Measurements from ENCODE around the gene SH3YL1. TPM values are rescaled to one million over a fixed set of nuclear protein-coding genes. Genes with fewer than 3 reads are reported as not detected.

Gene SH3YL1
- total RNA-seq, 1 donor from 2014 or later: 25.1 TPM

- no peaks in the 10 kb centered on the region for H3K9me3 ChIP-seq (ENCODE audit: control insufficient read depth in 3 of 3, low read length in 3 of 3)
- H3K4me3 ChIP-seq (ENCODE audit: low read length in 3 of 3): no peak overlapping the region
- H3K36me3 ChIP-seq (ENCODE audit: control insufficient read depth in 3 of 3, insufficient read depth in 3 of 3, low read length in 3 of 3): peaks cover 17 to 42% (median 32%) of the 10 kb centered on the region in 3 donors
- H3K4me1 ChIP-seq (ENCODE audit: control insufficient read depth in 3 of 3, insufficient read depth in 3 of 3, low read length in 3 of 3): peaks cover 3 to 5% (median 3%) of the 10 kb centered on the region in 3 donors
- no peak overlapping the region for H3K27ac ChIP-seq (ENCODE audit: low read depth, low read length)
- no peaks in the 10 kb centered on the region for H3K27me3 ChIP-seq (ENCODE audit: control insufficient read depth in 3 of 3, insufficient read depth in 3 of 3, low read length in 3 of 3)
- H3K9ac ChIP-seq (ENCODE audit: low read depth in 1 of 3, low read length in 3 of 3): no peak overlapping the region
These were observed 10.7 kb upstream of the SH3YL1 start for GRCh38 chr2:274503-274902.

- Histone ChIP-seq H3K27ac (ENCODE audit: low read depth, low read length) (no peak overlapping the region), H3K9ac (ENCODE audit: low read depth in 1 of 3, low read length in 3 of 3) (no peak overlapping the region), H3K27me3 (ENCODE audit: control insufficient read depth in 3 of 3, insufficient read depth in 3 of 3, low read length in 3 of 3) (no peaks in the 10 kb centered on the region), H3K36me3 (ENCODE audit: control insufficient read depth in 3 of 3, insufficient read depth in 3 of 3, low read length in 3 of 3) (peaks cover 14 to 32% (median 30%) of the 10 kb centered on the region in 3 donors), H3K9me3 (ENCODE audit: control insufficient read depth in 3 of 3, low read length in 3 of 3) (no peaks in the 10 kb centered on the region), H3K4me3 (ENCODE audit: low read length in 3 of 3) (no peak overlapping the region), H3K4me1 (ENCODE audit: control insufficient read depth in 3 of 3, insufficient read depth in 3 of 3, low read length in 3 of 3) (peaks cover 3 to 8% (median 3%) of the 10 kb centered on the region in 3 donors)
These were observed 9.5 kb upstream of the SH3YL1 start for GRCh38 chr2:273333-273732.

DNA sequence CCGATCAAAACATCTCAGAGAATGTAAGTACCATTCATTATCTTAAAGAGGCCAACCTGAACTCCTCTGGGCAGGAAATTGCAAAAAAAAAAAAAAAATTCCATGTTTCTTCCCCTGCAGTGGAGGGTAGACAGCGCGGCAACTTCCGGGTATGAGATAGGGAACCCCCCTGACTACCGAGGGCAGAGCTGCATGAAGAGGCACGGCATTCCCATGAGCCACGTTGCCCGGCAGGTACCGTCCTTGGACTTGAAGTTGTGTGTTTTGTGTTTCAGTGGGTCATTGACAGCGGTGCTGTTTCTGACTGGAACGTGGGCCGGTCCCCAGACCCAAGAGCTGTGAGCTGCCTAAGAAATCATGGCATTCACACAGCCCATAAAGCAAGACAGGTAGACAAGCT, 8.1 kb upstream of the SH3YL1 start:
- peaks cover 3 to 8% (median 3%) of the 10 kb centered on the region in 3 donors for H3K4me1 ChIP-seq (ENCODE audit: control insufficient read depth in 3 of 3, insufficient read depth in 3 of 3, low read length in 3 of 3)
- H3K27me3 ChIP-seq (ENCODE audit: control insufficient read depth in 3 of 3, insufficient read depth in 3 of 3, low read length in 3 of 3): no peaks in the 10 kb centered on the region
- H3K9me3 ChIP-seq (ENCODE audit: control insufficient read depth in 3 of 3, low read length in 3 of 3): no peaks in the 10 kb centered on the region
- no peak overlapping the region for H3K9ac ChIP-seq (ENCODE audit: low read depth in 1 of 3, low read length in 3 of 3)
- H3K27ac ChIP-seq (ENCODE audit: low read depth, low read length): no peak overlapping the region
- no peak overlapping the region for H3K4me3 ChIP-seq (ENCODE audit: low read length in 3 of 3)
- H3K36me3 ChIP-seq (ENCODE audit: control insufficient read depth in 3 of 3, insufficient read depth in 3 of 3, low read length in 3 of 3): peaks cover 5 to 18% (median 16%) of the 10 kb centered on the region in 3 donors

DNA sequence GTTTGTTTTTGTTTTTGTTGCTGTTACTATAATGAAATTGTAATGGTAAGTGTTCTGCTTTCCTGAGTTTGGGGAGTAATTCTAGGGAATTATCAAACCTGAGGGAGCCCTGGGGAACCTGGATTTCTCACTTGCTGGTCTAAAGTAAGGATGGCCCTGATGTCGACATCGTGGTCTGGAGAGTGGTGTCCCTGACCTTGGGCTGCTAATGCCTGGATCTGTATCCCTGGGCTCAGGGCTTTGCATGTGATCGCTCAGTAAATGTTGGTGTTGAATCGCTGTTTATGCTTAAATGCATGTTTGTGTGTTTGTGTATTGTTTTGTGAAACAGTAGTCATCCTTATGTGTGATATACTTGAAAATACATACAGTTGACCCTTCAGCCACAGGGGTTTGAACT, 7.0 kb upstream of the SH3YL1 start:
- no peak overlapping the region for H3K4me3 ChIP-seq (ENCODE audit: low read length in 3 of 3)
- no peak overlapping the region for H3K9ac ChIP-seq (ENCODE audit: low read depth in 1 of 3, low read length in 3 of 3)
- no peaks in the 10 kb centered on the region for H3K9me3 ChIP-seq (ENCODE audit: control insufficient read depth in 3 of 3, low read length in 3 of 3)
- peaks cover 4 to 12% (median 6%) of the 10 kb centered on the region in 3 donors for H3K4me1 ChIP-seq (ENCODE audit: control insufficient read depth in 3 of 3, insufficient read depth in 3 of 3, low read length in 3 of 3)
- peaks cover 0 to 11% (median 8%) of the 10 kb centered on the region in 3 donors for H3K36me3 ChIP-seq (ENCODE audit: control insufficient read depth in 3 of 3, insufficient read depth in 3 of 3, low read length in 3 of 3)
- H3K27me3 ChIP-seq (ENCODE audit: control insufficient read depth in 3 of 3, insufficient read depth in 3 of 3, low read length in 3 of 3): no peaks in the 10 kb centered on the region
- H3K27ac ChIP-seq (ENCODE audit: low read depth, low read length): no peak overlapping the region

DNA sequence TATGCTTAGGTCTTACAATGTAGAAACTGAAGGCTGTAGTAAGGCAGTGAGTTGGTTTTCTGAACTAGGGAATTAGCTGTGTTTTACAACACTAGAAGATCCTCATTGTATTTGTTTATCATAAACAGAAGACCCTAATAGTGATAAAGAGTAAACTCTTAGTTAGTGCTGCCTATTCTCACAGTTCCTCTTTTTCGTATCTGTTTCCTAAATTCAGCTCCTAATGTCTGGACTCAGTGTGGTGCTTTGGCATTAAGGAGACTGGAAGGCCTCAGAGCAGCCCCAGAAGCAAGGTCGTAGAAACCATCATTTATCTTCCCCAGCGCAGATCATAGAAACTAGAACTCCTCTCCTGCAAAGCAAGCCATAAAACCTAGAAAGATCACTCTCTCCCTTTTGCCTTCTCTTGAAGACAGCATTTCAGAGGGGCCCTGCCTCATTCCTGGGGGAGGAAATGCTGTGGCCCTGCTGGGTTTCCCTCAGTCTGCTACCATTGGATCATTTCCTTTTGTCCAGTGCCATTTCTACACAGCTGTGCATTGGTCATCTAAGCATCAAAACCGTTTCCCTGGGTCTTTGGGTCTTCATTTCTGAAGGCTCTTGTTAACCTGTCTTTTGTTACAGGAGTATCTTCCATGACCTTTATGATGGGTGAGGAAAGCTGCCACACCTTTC, 5.7 kb upstream of the SH3YL1 start:
- no peaks in the 10 kb centered on the region for H3K9me3 ChIP-seq (ENCODE audit: control insufficient read depth in 3 of 3, low read length in 3 of 3)
- no peak overlapping the region for H3K9ac ChIP-seq (ENCODE audit: low read depth in 1 of 3, low read length in 3 of 3)
- no peak overlapping the region for H3K4me3 ChIP-seq (ENCODE audit: low read length in 3 of 3)
- no peak overlapping the region for H3K27ac ChIP-seq (ENCODE audit: low read depth, low read length)
- peaks cover 0 to 8% (median 5%) of the 10 kb centered on the region in 3 donors for H3K36me3 ChIP-seq (ENCODE audit: control insufficient read depth in 3 of 3, insufficient read depth in 3 of 3, low read length in 3 of 3)
- H3K4me1 ChIP-seq (ENCODE audit: control insufficient read depth in 3 of 3, insufficient read depth in 3 of 3, low read length in 3 of 3): peaks cover 9 to 16% (median 11%) of the 10 kb centered on the region in 3 donors
- H3K27me3 ChIP-seq (ENCODE audit: control insufficient read depth in 3 of 3, insufficient read depth in 3 of 3, low read length in 3 of 3): no peaks in the 10 kb centered on the region

GRCh38 chr2:268323-268722, 4.5 kb upstream of the SH3YL1 start:
- peaks cover 14 to 25% (median 16%) of the 10 kb centered on the region in 3 donors for H3K4me1 ChIP-seq (ENCODE audit: control insufficient read depth in 3 of 3, insufficient read depth in 3 of 3, low read length in 3 of 3)

GRCh38 chr2:264493-265468, 949 bp upstream of the SH3YL1 start, which contains the start of gene ACP1:
ACP1 (plus strand) TSS chr2:264947; CDS start chr2:264965, 18 bp downstream.
- Histone ChIP-seq H3K36me3 (ENCODE audit: control insufficient read depth in 3 of 3, insufficient read depth in 3 of 3, low read length in 3 of 3) (peaks cover 0 to 2% (median 2%) of the 10 kb centered on the region in 3 donors), H3K4me1 (ENCODE audit: control insufficient read depth in 3 of 3, insufficient read depth in 3 of 3, low read length in 3 of 3) (peaks cover 11 to 27% (median 17%) of the 10 kb centered on the region in 3 donors), H3K4me3 (ENCODE audit: low read length in 3 of 3) (peak within 1 kb of the TSS; percentile 97 to 99 (median 99)), H3K9ac (ENCODE audit: low read depth in 1 of 3, low read length in 3 of 3) (peak within 1 kb of the TSS; percentile 81 to 94 (median 93)), H3K9me3 (ENCODE audit: control insufficient read depth in 3 of 3, low read length in 3 of 3) (no peaks in the 10 kb centered on the region), H3K27me3 (ENCODE audit: control insufficient read depth in 3 of 3, insufficient read depth in 3 of 3, low read length in 3 of 3) (no peaks in the 10 kb centered on the region), H3K27ac (ENCODE audit: low read depth, low read length) (peak within 1 kb of the TSS; percentile 42)

More at GRCh38 chr2:268323-268722, 4.5 kb upstream of the SH3YL1 start:
- H3K4me3 ChIP-seq (ENCODE audit: low read length in 3 of 3): no peak overlapping the region
- H3K9me3 ChIP-seq (ENCODE audit: control insufficient read depth in 3 of 3, low read length in 3 of 3): no peaks in the 10 kb centered on the region
- peaks cover 0 to 7% (median 5%) of the 10 kb centered on the region in 3 donors for H3K36me3 ChIP-seq (ENCODE audit: control insufficient read depth in 3 of 3, insufficient read depth in 3 of 3, low read length in 3 of 3)
- no peak overlapping the region for H3K9ac ChIP-seq (ENCODE audit: low read depth in 1 of 3, low read length in 3 of 3)
- no peak overlapping the region for H3K27ac ChIP-seq (ENCODE audit: low read depth, low read length)
- no peaks in the 10 kb centered on the region for H3K27me3 ChIP-seq (ENCODE audit: control insufficient read depth in 3 of 3, insufficient read depth in 3 of 3, low read length in 3 of 3)

- H3K4me1 ChIP-seq (ENCODE audit: control insufficient read depth in 3 of 3, insufficient read depth in 3 of 3, low read length in 3 of 3): peaks cover 11 to 20% (median 14%) of the 10 kb centered on the region in 3 donors
- H3K36me3 ChIP-seq (ENCODE audit: control insufficient read depth in 3 of 3, insufficient read depth in 3 of 3, low read length in 3 of 3): peaks cover 0 to 2% (median 2%) of the 10 kb centered on the region in 3 donors
- peak overlapping the region; percentile 97 to 99 (median 99) for H3K4me3 ChIP-seq (ENCODE audit: low read length in 3 of 3)
- H3K9me3 ChIP-seq (ENCODE audit: control insufficient read depth in 3 of 3, low read length in 3 of 3): no peaks in the 10 kb centered on the region
- peak overlapping the region in 1 of 3 donors; percentile 84 for H3K9ac ChIP-seq (ENCODE audit: low read depth in 1 of 3, low read length in 3 of 3)
- no peak overlapping the region for H3K27ac ChIP-seq (ENCODE audit: low read depth, low read length)
- no peaks in the 10 kb centered on the region for H3K27me3 ChIP-seq (ENCODE audit: control insufficient read depth in 3 of 3, insufficient read depth in 3 of 3, low read length in 3 of 3)
These were observed 652 bp downstream of the SH3YL1 start for GRCh38 chr2:263022-263738.

GRCh38 chr2:262117-262516, 1.7 kb downstream of the SH3YL1 start:
- Histone ChIP-seq H3K9me3 (ENCODE audit: control insufficient read depth in 3 of 3, low read length in 3 of 3) (peaks cover 0 to 3% (median 0%) of the 10 kb centered on the region in 3 donors), H3K27ac (ENCODE audit: low read depth, low read length) (no peak overlapping the region), H3K4me1 (ENCODE audit: control insufficient read depth in 3 of 3, insufficient read depth in 3 of 3, low read length in 3 of 3) (peaks cover 11 to 20% (median 14%) of the 10 kb centered on the region in 3 donors), H3K9ac (ENCODE audit: low read depth in 1 of 3, low read length in 3 of 3) (no peak overlapping the region), H3K27me3 (ENCODE audit: control insufficient read depth in 3 of 3, insufficient read depth in 3 of 3, low read length in 3 of 3) (no peaks in the 10 kb centered on the region), H3K36me3 (ENCODE audit: control insufficient read depth in 3 of 3, insufficient read depth in 3 of 3, low read length in 3 of 3) (peaks cover 0 to 2% (median 2%) of the 10 kb centered on the region in 3 donors), H3K4me3 (ENCODE audit: low read length in 3 of 3) (no peak overlapping the region)
